Measurements from ENCODE around the gene SNU13. TPM values are rescaled to one million over a fixed set of nuclear protein-coding genes. Genes with fewer than 3 reads are reported as not detected.

The SNU13 gene
- total RNA-seq, 1 donor from 2014 or later = 198 TPM

- Histone ChIP-seq H3K4me3 (ENCODE audit: low read depth, low read length) (no peak overlapping the region), H3K27me3 (ENCODE audit: control insufficient read depth, insufficient read depth, low read length) (no peaks in the 10 kb centered on the region), H3K36me3 (ENCODE audit: control insufficient read depth, insufficient read depth, low read length) (no peaks in the 10 kb centered on the region)
- DNase-seq (ENCODE audit: low read depth) = no peak
- TF ChIP-seq CTCF (IDR thresholded peaks at IDR 0.05; ENCODE audit: insufficient read depth, low read length, poor library complexity, severe bottlenecking) = no peak
These were observed 4.5 kb downstream of the SNU13 start for GRCh38 chr22:41684194-41684593.

GRCh38 chr22:41683616-41684015 is 5.1 kb downstream of the SNU13 start:
- no peak for DNase-seq (ENCODE audit: low read depth)
- TF ChIP-seq CTCF (IDR thresholded peaks at IDR 0.05; ENCODE audit: insufficient read depth, low read length, poor library complexity, severe bottlenecking) = no peak
- Histone ChIP-seq H3K27me3 (ENCODE audit: control insufficient read depth, insufficient read depth, low read length) (no peaks in the 10 kb centered on the region), H3K4me3 (ENCODE audit: low read depth, low read length) (no peak overlapping the region), H3K36me3 (ENCODE audit: control insufficient read depth, insufficient read depth, low read length) (no peaks in the 10 kb centered on the region)

GRCh38 chr22:41683052-41683451 is 5.6 kb downstream of the SNU13 start:
- no peaks in the 10 kb centered on the region for H3K27me3 ChIP-seq (ENCODE audit: control insufficient read depth, insufficient read depth, low read length)
- TF ChIP-seq CTCF (IDR thresholded peaks at IDR 0.05; ENCODE audit: insufficient read depth, low read length, poor library complexity, severe bottlenecking) = no peak
- no peak for DNase-seq (ENCODE audit: low read depth)
- H3K4me3 ChIP-seq (ENCODE audit: low read depth, low read length) = peak overlapping the region; percentile 88
- H3K36me3 ChIP-seq (ENCODE audit: control insufficient read depth, insufficient read depth, low read length) = no peaks in the 10 kb centered on the region

- Histone ChIP-seq H3K36me3 (ENCODE audit: control insufficient read depth, insufficient read depth, low read length) (no peaks in the 10 kb centered on the region), H3K27me3 (ENCODE audit: control insufficient read depth, insufficient read depth, low read length) (no peaks in the 10 kb centered on the region), H3K4me3 (ENCODE audit: low read depth, low read length) (peak overlapping the region; percentile 88)
- no peak for TF ChIP-seq CTCF (IDR thresholded peaks at IDR 0.05; ENCODE audit: insufficient read depth, low read length, poor library complexity, severe bottlenecking)
- DNase-seq (ENCODE audit: low read depth) = peak; percentile 52
These were observed 6.4 kb downstream of the SNU13 start for GRCh38 chr22:41682033-41682807.

- DNase-seq (ENCODE audit: low read depth) = no peak
- no peaks in the 10 kb centered on the region for H3K36me3 ChIP-seq (ENCODE audit: control insufficient read depth, insufficient read depth, low read length)
- TF ChIP-seq CTCF (IDR thresholded peaks at IDR 0.05; ENCODE audit: insufficient read depth, low read length, poor library complexity, severe bottlenecking) = no peak
- H3K4me3 ChIP-seq (ENCODE audit: low read depth, low read length) = peak overlapping the region; percentile 88
- no peaks in the 10 kb centered on the region for H3K27me3 ChIP-seq (ENCODE audit: control insufficient read depth, insufficient read depth, low read length)
These were observed 7.1 kb downstream of the SNU13 start for GRCh38 chr22:41681616-41682015.

GRCh38 chr22:41676134-41676533 is 12.5 kb downstream of the SNU13 start:
- no peaks in the 10 kb centered on the region for H3K27me3 ChIP-seq (ENCODE audit: control insufficient read depth, insufficient read depth, low read length)
- no peak for TF ChIP-seq CTCF (IDR thresholded peaks at IDR 0.05; ENCODE audit: insufficient read depth, low read length, poor library complexity, severe bottlenecking)
- no peak for DNase-seq (ENCODE audit: low read depth)
- no peaks in the 10 kb centered on the region for H3K36me3 ChIP-seq (ENCODE audit: control insufficient read depth, insufficient read depth, low read length)
- H3K4me3 ChIP-seq (ENCODE audit: low read depth, low read length) = no peak overlapping the region

All from kidney epithelial cell (primary cell).